ENCODE data around the gene VPS16. TPM values are rescaled to one million over a fixed set of nuclear protein-coding genes. Genes with fewer than 3 reads are reported as not detected.
"Not testable (repeated sequence)": the region's sequence is repeated elsewhere in the genome, so short reads cannot be mapped to it uniquely, and the experiment has no call there.

Gene VPS16
- polyA plus RNA-seq, 4 donors = 35.6 to 42.6 (median 37.6) TPM

DNA sequence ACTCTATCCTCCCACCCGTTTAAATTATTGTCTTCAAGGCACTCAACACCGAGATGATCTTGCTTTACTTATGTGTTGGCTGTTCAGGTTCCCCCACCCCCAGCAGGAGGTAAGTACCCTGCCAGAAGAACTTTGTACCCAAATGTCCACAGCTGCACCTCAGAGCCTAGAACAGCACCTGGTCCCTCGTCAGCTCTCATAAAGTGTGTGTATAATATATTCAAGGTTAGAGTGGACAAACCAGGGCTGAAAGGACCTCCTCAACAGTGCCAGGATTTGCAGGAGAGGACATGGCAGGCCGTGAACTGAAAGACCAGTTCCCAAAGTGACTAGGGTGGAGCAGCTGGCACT lies 34.2 kb upstream of the VPS16 start:
- DNase-seq (ENCODE audit: low read depth in 4 of 4, low spot score in 3 of 4) = no peak

DNA sequence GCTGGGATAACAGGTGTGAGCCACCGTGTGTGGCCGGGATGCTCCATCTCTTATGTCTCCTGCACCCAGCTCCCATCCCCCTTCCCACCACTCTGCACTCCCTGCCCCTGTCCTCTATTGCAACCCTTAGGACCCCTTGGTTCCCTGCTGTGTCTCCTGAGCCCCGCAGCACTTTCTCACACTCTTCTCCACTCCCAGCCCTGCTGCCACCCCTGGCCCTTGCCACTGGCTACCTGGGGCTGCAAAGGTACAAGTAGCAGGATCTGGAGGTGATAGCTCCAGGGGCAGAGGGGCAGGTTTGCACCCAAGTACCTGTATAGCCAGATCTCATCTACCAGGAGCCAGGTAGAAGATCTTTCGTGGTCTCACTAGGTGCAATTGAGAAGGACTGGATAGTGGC lies 33.5 kb upstream of the VPS16 start:
- no peak for DNase-seq (ENCODE audit: low read depth in 4 of 4, low spot score in 3 of 4)

- DNase-seq (ENCODE audit: low read depth in 4 of 4, low spot score in 3 of 4) = not testable (repeated sequence)
Observed at GRCh38 chr20:2807929-2808328, 32.6 kb upstream of the VPS16 start.

DNA sequence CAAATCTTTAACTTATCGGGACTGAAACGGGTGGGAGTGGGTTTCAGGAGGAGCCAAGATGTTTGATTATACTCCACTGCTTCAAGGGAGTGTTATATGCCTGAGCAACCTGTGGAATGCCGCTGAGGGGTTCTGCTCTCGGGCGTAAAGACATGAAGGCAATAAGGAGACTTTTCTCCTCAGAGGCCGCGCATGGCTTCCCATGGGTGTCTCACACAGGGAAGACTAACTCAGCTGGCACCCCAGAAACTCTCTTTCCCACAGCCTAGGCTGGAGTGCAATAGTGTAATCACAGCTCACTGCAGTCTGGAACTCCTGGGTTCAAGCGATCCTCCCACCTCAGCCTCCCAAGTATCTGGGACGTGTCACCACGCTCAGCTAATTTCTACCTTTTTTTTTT lies 30.9 kb upstream of the VPS16 start:
- DNase-seq (ENCODE audit: low read depth in 4 of 4, low spot score in 3 of 4) = no peak

DNA sequence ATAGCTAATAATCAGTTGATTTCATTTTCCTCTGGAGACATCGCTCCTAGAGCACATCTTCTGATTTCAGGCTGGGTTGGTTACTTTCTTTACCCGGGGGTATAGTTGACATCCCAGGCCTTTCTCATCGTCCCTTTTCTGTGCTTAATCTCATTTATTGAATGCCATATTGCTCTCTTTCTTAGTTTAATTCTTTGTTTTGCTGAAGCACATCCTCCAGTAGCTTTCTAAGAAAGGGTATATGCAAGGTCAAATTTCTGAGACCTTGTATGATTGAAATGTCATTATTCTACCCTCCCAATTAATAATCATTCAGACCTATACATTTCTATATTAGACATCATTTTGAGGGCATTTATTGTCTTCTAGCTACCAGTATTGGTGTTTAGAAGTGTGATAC lies 28.4 kb upstream of the VPS16 start:
- DNase-seq (ENCODE audit: low read depth in 4 of 4, low spot score in 3 of 4) = no peak

- no peak for DNase-seq (ENCODE audit: low read depth in 4 of 4, low spot score in 3 of 4)
Observed at GRCh38 chr20:2814076-2814475, 26.5 kb upstream of the VPS16 start.

DNA sequence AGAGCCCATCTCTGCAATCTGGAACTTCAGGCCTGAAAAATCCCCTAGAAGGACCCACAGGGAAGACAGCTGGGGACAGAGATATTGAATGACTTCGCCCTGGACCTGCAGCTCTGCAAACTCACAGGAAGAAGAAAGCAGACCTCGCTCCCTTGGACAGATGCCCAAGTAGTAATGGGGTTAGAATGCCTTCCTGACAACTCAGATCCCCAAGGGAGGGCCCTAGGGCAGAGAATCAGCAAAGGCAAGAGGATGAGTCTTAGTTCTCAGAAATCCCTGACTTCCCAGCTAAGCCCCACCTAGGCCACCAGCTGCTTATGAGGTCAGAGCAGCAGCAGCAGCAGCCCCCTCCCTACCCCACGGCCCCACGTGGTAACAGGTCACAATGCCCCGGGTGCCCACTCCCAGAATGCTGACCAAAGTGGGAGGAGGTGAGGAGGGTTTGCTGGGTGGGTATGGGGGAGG lies 25.9 kb upstream of the VPS16 start, which contains the start of gene C20orf141:
Gene C20orf141, plus strand, starts transcription at position 401 of the 465 bp plus-strand sequence. CDS start 198 bp downstream, outside the sequence.
- DNase-seq (ENCODE audit: low read depth in 4 of 4, low spot score in 3 of 4) = no peak

- DNase-seq (ENCODE audit: low read depth in 4 of 4, low spot score in 3 of 4) = no peak
Observed at GRCh38 chr20:2815242-2815900, 25.2 kb upstream of the VPS16 start.

- DNase-seq (ENCODE audit: low read depth in 4 of 4, low spot score in 3 of 4) = no peak
Observed at GRCh38 chr20:2816030-2816582, 24.4 kb upstream of the VPS16 start, which contains the start of gene TMEM239. TMEM239 (plus strand) TSS chr20:2816364; CDS start chr20:2816555, 191 bp downstream.

GRCh38 chr20:2816583-2817340 lies 23.8 kb upstream of the VPS16 start:
- no peak for DNase-seq (ENCODE audit: low read depth in 4 of 4, low spot score in 3 of 4)

GRCh38 chr20:2817341-2817726 lies 23.2 kb upstream of the VPS16 start:
- DNase-seq (ENCODE audit: low read depth in 4 of 4, low spot score in 3 of 4) = no peak

GRCh38 chr20:2817891-2818595 lies 22.5 kb upstream of the VPS16 start:
- DNase-seq (ENCODE audit: low read depth in 4 of 4, low spot score in 3 of 4) = no peak

GRCh38 chr20:2820084-2820895 lies 20.3 kb upstream of the VPS16 start:
- no peak for DNase-seq (ENCODE audit: low read depth in 4 of 4, low spot score in 3 of 4)

DNA sequence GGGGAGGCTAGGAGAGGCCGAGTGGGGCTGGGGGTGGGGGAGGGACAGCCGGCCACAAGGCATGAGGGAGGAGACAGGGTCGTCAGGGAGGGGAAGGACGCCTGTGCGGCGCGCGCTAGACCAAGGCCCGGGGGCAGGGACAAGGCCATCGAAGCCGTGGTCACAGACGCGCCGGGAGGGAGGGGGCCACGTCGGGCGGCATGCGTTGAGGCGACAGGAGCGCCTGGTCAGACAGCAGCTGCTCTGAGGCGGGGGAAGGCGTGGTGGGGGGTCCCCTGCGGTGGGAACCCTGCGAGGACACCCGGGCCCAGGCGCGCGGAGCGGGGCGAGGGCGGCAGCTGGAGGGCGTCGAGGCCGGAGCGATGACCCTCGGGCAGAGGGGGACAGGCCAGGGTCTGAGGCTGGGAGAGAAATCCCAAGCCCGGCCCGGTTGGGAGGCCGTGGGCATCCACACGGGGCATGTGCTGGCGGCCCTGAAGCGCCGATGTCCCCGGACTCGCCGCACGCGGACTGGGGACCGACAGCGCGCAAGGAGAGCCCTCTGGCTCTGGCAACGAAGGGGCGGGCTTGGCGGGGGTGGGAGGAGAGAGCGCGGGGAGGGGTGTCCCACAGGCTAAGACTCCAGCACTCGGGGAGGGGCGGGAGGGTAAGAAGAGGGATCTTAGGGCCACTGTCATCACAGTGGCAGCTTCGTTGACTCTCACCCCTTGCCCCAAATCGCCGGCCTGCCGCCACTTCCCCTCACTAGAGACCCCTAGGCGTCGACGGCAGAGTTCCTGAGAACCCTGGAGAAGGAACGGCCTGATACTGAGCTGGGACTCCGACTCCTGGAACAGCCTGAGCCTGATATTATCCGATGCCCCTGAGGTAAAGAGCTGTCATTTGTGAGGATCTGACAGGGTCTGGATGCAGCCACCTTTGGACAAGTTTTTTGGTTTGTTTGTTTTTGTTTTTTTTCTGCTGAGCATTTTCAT lies 19.4 kb upstream of the VPS16 start:
- DNase-seq (ENCODE audit: low read depth in 4 of 4, low spot score in 3 of 4) = no peak

GRCh38 chr20:2822073-2822472 lies 18.5 kb upstream of the VPS16 start:
- no peak for DNase-seq (ENCODE audit: low read depth in 4 of 4, low spot score in 3 of 4)

DNA sequence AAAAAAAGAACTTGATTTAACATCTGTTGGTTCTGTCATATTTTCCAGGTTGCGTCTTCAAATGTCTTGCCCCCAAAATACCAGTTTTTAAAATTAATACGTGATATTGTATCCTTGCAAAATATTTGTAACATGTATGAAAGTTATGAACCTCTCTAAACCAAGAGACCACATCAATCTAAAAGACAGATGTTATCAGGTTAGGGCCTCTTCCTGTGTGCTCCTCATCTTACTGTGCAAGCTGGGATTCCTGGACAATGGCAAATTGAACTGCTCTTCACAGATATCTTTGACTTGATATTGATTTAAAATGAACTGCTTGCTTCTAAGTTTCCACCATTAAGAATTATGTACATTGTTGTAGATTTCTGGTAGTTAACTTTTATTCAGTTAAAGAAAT lies 14.8 kb upstream of the VPS16 start:
- DNase-seq (ENCODE audit: low read depth in 4 of 4, low spot score in 3 of 4) = no peak

- no peak for DNase-seq (ENCODE audit: low read depth in 4 of 4, low spot score in 3 of 4)
Observed at GRCh38 chr20:2826655-2827054, 13.9 kb upstream of the VPS16 start.

DNA sequence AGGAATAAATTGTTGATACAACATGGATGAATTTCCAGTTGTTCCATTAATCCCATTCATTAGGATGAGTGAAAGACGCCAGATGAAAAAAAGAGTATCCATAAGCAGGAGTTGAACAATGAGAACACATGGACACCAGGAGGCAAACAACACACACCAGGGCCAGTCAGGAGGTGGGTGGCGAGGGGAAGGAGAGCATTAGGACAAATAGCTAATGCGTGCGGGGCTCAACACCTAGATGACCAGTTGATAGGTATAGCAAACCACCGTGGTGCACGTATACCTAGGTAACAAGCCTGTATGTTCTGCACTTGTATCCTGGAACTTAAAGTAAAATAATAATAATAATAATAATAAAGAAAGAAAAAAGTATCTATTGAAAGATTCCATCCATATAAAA lies 11.2 kb upstream of the VPS16 start:
- no peak for DNase-seq (ENCODE audit: low read depth in 4 of 4, low spot score in 3 of 4)

DNA sequence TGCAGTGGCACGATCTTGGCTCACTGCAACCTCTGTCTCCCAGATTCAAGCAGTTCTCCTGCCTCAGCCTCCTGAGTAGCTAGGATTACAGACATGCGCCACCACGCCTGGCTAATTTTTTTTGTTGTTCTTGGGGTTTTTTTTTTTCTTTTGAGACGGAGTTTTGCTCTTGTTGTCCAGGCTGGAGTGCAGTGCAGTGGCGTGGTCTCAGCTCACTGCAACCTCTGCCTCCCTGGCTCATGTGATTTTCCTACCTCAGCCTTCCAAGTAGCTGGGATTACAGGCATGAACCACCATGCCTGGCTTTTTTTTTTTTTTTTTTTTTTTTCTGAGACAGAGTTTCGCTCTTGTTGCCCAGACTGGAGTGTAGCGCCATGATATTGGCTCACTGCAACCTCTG lies 9.3 kb upstream of the VPS16 start:
- not testable (repeated sequence) for DNase-seq (ENCODE audit: low read depth in 4 of 4, low spot score in 3 of 4)

All from right renal pelvis (tissue), 4 donors.